Mucosa of stomach (tissue), 1 donor: Measurements from ENCODE around the gene BCAP31.
"Not testable (repeated sequence)": the region's sequence is repeated elsewhere in the genome, so short reads cannot be mapped to it uniquely, and the experiment has no call there.

Experiments used
- H3K27me3 ChIP-seq: one replicate; pipeline ENCODE4 v1.7.0; 2013; ENCODE audit warnings: mild to moderate bottlenecking, low read length; ENCODE audit not compliant: control insufficient read depth, insufficient read depth
- H3K36me3 ChIP-seq: one replicate; pipeline ENCODE4 v1.7.0; 2013; ENCODE audit warnings: low read length; ENCODE audit not compliant: control insufficient read depth, insufficient read depth
- H3K4me1 ChIP-seq: one replicate; pipeline ENCODE4 v1.7.0; 2013; ENCODE audit warnings: mild to moderate bottlenecking, low read length; ENCODE audit not compliant: control insufficient read depth, insufficient read depth
- H3K4me3 ChIP-seq: one replicate; pipeline ENCODE4 v1.7.0; 2013; ENCODE audit warnings: low read length
- H3K9ac ChIP-seq: one replicate; pipeline ENCODE4 v1.7.0; 2013; ENCODE audit warnings: mild to moderate bottlenecking, low read length, moderate library complexity
- H3K9me3 ChIP-seq: one replicate; pipeline ENCODE4 v1.7.0; 2013; ENCODE audit warnings: mild to moderate bottlenecking, low read length, moderate library complexity; ENCODE audit not compliant: control insufficient read depth
- donor health status: Pancreatic carcinoma.

The BCAP31 gene

DNA sequence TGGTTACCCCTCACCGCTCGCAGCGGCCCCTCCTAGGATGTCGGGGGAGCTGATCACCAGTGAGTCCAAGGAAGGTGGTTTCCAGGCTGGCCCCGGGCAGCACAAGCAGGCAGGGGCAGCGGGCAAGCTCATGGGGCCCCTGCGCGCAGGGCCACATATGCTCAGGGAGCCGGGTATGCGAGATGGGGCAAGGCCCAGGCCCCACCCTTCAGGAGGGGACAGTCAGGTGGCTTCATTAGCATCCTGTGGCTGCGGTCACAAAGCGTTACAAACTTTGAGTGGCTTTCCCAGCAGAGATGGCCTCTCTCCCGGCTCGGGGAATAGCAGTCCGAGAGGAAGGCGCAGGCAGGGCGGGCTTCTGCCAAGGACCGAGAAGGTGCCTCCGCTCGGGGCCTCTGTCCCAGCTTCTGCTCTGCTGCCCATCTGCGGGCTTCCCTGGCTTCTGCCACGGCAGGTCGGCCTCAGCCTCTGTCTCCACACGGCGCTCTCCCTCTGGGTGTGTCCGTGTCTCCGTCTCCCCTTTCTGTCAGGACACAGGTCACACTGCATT lies 13.9 kb upstream of the BCAP31 start:
- Histone ChIP-seq H3K36me3 (no peaks in the 10 kb centered on the region), H3K27me3 (no peaks in the 10 kb centered on the region), H3K9ac (no peak overlapping the region), H3K4me3 (no peak overlapping the region), H3K9me3 (no peaks in the 10 kb centered on the region), H3K4me1 (no peaks in the 10 kb centered on the region)

DNA sequence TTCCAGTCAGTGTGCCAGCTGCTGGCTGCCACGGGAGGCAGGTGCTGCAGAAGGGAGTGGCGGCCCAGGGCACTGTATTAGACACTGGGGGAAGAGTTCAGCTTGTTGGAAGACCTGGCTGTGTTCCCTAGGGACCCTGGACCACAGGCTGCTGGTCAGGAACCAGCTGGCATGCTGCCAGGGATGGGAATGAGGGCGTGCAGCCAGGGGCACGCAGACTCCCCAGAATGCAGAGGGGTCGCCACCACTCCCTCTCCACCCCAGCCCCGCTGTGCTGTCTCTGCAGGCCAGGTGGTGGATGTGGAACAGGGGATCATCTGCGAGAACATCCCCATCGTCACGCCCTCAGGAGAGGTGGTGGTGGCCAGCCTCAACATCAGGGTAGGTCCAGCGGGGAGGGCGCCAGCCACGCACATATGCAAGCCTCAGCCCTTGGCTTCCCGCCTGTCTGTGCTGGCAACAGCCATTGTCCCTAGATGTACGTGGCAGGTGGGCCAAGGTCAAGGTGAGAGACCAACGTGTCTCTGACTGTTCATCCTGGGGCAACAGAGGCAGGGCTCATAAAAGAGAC lies 12.8 kb upstream of the BCAP31 start:
- Histone ChIP-seq H3K4me3 (no peak overlapping the region), H3K36me3 (no peaks in the 10 kb centered on the region), H3K9me3 (no peaks in the 10 kb centered on the region), H3K27me3 (no peaks in the 10 kb centered on the region), H3K9ac (no peak overlapping the region), H3K4me1 (no peaks in the 10 kb centered on the region)

DNA sequence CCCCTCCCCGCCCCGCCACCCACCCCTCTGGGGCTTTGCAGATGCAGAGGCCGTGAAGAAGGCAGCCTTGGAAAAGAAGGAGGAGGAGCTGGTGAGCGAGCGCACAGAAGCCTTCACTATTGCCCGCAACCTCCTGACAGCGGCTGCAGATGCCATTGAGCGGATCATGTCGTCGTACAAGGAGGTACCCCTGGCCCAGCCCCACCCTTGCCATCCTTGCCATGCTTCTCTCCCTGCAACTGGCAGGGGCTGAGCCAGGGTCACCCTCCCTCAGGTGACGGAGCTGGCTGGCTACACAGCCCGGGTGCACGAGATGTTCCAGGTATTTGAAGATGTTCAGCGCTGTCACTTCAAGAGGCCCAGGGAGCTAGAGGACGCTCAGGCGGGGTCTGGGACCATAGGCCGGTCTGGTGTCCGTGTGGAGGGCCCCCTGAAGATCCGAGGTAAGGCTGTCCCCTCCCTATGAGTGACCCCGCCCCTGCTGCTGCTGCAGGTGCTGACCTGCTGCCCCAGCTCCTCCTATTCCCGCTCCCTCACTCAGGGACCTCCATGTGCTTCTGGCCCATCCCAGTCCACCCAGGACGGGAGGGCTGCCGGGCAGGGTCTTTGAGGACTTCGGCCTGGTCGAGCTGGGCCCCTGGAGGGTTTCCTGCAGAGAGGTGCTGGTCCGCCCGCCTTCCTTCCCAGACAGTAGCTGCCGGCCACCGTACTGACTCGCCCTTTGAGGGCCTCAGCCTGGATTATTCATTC lies 12.1 kb upstream of the BCAP31 start:
- Histone ChIP-seq H3K4me1 (no peaks in the 10 kb centered on the region), H3K4me3 (no peak overlapping the region), H3K36me3 (no peaks in the 10 kb centered on the region), H3K27me3 (no peaks in the 10 kb centered on the region), H3K9ac (no peak overlapping the region), H3K9me3 (no peaks in the 10 kb centered on the region)

DNA sequence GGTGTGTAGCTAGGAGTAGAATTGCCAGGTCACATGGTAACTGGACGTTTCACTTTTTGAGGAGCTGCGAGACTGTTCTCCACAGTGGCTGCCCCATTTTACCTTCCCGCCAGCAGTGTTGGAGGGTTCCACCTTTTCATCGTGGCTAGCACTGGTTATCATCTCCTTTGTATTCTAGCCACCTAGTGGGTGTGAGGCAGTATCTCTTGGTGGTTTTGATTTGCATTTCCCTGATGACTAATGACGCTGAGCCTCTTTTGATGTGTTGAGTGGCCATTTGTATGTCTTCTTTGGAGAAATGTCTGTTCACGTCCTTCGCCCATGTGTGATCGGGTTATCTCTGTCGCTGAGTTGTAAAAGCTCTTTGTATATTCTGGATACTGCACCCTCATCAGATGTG lies 11.1 kb upstream of the BCAP31 start:
- Histone ChIP-seq H3K9ac (no peak overlapping the region), H3K36me3 (no peaks in the 10 kb centered on the region)

DNA sequence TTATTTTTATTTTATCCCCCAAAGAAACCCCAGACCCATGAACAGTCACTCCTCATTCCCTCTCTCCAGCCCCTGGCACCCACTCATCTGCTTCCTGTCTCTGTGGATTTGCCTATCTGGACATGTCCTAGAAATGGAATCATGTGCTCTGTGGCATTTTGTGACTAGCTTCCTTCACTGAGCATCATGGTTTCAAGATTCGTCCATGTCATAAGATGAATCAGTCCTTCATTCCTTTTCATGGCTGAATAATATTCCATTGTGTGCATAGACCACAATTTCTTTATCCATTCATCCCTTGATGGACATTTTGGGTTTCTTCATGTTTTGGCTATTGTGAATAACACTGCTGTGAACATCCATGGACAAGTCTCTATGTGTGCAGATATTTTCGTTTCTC lies 10.7 kb upstream of the BCAP31 start:
- Histone ChIP-seq H3K4me1 (no peaks in the 10 kb centered on the region), H3K9me3 (no peaks in the 10 kb centered on the region), H3K36me3 (no peaks in the 10 kb centered on the region), H3K4me3 (no peak overlapping the region), H3K27me3 (no peaks in the 10 kb centered on the region), H3K9ac (no peak overlapping the region)

More for the DNA sequence above, 11.1 kb upstream of the BCAP31 start:
- H3K9me3 ChIP-seq, result no peaks in the 10 kb centered on the region
- no peaks in the 10 kb centered on the region for H3K27me3 ChIP-seq
- H3K4me1 ChIP-seq, result no peaks in the 10 kb centered on the region
- H3K4me3 ChIP-seq, result no peak overlapping the region

DNA sequence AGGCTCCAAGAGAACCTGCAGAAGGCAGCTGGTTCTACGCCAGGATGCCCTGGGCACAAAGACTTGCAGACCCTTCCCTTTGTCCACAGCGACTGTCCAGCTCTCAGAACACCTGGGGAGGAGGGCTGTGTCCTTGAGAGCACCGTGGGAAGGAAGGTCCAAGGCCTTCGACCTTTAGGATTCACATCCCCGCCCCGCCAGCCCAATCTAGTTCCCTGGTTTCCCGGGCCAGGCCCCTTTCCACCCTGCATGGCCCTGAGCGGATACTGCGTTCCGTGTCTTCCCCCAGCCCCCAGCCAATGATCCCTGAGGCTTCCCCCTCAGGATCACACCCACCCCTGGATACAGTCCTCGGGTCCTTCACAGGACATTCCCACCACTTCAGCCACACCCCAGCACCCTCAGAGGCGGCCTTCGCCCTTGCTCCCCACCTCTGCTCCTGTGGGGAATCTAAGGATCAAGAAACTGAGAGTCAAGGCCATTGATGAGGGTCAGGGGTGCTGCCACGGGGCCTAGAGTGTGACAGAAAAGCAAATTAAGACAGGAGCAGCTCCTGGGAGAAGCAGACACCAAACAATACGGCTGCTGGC lies 9.6 kb upstream of the BCAP31 start:
- Histone ChIP-seq H3K4me1 (no peaks in the 10 kb centered on the region), H3K36me3 (no peaks in the 10 kb centered on the region), H3K9ac (no peak overlapping the region), H3K4me3 (no peak overlapping the region), H3K27me3 (no peaks in the 10 kb centered on the region), H3K9me3 (no peaks in the 10 kb centered on the region)

DNA sequence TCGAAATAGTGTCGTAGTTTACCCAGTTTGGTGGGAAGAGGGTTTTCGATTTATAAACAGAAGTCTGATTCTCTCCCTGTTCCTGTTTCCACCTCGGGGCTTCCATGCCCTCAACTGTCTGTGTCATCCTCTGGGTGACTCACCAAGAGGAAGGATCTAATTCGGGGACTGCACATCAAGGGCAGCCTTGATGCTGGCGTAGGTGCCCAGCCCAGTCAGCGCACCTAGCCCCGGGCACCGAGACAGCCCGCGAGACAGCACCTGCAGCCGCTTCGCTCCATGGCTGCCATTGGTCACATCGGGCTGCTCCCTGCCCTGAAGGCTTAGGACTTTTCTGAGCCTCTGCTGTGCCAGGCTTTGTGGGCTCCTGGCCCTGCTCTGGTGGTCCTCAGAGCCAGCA lies 8.2 kb upstream of the BCAP31 start:
- H3K9ac ChIP-seq, result no peak overlapping the region
- no peaks in the 10 kb centered on the region for H3K36me3 ChIP-seq
- no peak overlapping the region for H3K4me3 ChIP-seq
- peaks cover 8% of the 10 kb centered on the region for H3K4me1 ChIP-seq
- no peaks in the 10 kb centered on the region for H3K9me3 ChIP-seq
- no peaks in the 10 kb centered on the region for H3K27me3 ChIP-seq

DNA sequence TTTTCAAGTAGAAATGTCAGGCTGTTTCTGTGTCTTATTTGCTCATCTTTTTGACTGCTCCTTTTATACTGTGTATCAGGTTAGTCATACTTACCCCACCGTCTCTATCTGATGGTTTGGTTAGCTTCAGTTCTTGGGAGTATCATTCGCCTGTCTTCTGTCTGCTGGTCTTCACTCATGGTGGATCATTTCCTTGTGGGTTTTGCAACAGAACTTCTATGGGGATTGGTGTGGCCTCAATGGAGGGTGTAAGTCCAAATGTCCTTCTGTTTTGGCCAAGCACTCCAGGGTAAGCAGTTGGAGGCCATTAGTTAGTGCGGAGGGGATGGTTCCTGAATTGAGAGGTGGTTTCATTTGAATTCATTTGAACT lies 7.6 kb upstream of the BCAP31 start:
- Histone ChIP-seq H3K9ac (no peak overlapping the region), H3K4me3 (no peak overlapping the region), H3K4me1 (peaks cover 14% of the 10 kb centered on the region), H3K36me3 (no peaks in the 10 kb centered on the region), H3K27me3 (no peaks in the 10 kb centered on the region), H3K9me3 (no peaks in the 10 kb centered on the region)

DNA sequence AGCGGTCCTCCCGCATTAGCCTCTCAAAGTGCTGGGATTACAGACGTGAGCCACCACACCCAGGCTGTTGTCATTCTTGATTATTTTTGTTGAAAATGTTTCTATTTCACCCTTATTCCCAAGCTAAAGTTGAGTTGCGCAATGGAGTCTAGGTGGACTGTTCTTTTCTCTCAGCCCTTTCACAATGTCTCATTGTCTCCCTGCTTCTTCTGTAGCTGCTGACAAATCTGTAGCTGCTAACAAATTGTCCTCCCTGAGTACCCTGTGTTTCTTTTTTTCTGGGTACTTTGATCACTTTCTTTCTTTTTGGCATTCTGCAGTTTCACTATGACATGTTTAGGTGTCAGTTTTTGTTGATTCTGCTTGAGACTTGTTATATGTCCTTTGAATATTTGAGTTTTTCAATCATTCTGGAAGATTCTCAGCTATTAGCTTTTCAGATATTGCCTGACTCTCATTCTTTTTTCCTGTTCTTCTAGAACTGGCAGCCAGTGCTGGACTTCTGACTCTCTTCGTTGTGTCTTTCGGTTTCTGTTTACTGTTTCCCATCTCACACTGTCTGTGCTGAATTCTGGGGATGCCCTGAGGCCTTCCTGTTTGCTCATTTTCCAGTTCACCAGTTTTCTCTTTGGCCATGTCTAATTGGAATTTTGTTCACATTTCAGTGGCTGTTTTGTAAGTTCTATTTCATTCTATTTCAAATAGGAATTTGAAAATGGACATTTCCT lies 7.1 kb upstream of the BCAP31 start:
- Histone ChIP-seq H3K9ac (no peak overlapping the region), H3K9me3 (no peaks in the 10 kb centered on the region), H3K27me3 (no peaks in the 10 kb centered on the region), H3K36me3 (no peaks in the 10 kb centered on the region), H3K4me3 (no peak overlapping the region), H3K4me1 (peaks cover 19% of the 10 kb centered on the region)

DNA sequence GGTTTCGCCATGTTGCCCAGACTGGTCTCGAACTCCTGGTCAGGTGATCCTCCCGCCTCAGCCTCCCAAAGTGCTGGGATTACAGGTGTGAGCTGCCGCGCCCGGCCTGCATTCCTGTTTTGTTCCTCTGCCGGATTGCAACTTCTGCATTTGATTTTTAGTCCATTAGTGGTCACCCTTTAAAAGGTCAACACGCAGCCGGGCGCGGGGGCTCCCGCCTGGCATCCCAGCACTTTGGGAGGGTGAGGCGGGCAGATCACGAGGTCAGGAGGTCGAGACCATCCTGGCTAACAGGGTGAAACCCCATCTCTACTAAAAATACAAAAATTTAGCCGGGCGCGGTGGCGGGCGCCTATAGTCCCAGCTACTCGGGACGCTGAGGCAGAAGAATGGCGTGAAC lies 5.9 kb upstream of the BCAP31 start:
- peaks cover 31% of the 10 kb centered on the region for H3K4me1 ChIP-seq
- not testable (repeated sequence) for H3K9me3 ChIP-seq, H3K9ac ChIP-seq, H3K36me3 ChIP-seq, H3K27me3 ChIP-seq, H3K4me3 ChIP-seq

DNA sequence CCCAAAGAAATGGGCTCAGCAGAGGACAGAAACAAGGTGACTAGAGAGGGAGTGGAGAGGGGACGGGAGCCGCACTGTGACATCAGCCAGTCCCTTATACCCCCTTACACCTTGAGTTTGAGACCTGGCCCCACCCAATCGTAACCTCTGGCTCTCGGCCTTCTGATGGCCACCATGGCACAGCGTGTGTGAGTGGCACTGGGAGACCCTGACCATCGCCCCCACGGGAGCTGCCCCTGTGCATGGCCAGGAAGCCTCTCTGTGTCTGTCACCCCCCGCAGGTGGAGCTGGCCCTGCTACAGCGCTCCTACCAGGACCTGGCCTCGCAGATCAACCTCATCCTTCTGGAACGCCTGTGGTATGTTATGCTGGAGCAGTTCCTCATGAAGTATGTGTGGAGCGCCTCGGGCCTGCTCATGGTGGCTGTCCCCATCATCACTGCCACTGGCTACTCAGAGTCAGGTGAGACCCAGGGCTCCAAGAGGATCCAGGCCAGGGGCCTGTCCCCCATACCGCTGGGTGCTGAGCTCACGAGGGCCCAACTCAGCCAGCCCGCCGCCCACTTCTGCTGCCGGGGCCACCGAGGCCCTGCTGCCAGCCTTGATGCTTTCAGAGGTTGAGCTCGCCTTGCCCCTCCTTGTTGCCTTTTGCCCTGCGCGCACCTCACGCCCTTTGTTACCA lies 4.9 kb upstream of the BCAP31 start:
- H3K36me3 ChIP-seq, result no peaks in the 10 kb centered on the region

More for the DNA sequence above, 4.9 kb upstream of the BCAP31 start:
- H3K4me1 ChIP-seq, result peaks cover 31% of the 10 kb centered on the region
- H3K9ac ChIP-seq, result no peak overlapping the region
- no peak overlapping the region for H3K4me3 ChIP-seq
- no peaks in the 10 kb centered on the region for H3K9me3 ChIP-seq
- H3K27me3 ChIP-seq, result no peaks in the 10 kb centered on the region
